ENCODE results near the gene APOO.
A peak's percentile ranks its signal among the peaks of the same experiment; 100 is the strongest.

The APOO gene

GRCh38 chrX:23784470-23785331 is 123.0 kb downstream of the APOO start:
- TF ChIP-seq CTCF (IDR thresholded peaks at IDR 0.05; ENCODE audit: low read depth, low read length, missing control alignments): no peak
- in situ Hi-C loops (cut with HindIII; ENCODE audit: low pct_ligation_motif_present, low sequenced_read_pairs): no loop called here
- H3K4me3 ChIP-seq (ENCODE audit: low read depth, low read length): peak overlapping the region; percentile 83
- peak overlapping the region; percentile 83 for H3K27ac ChIP-seq
- H3K36me3 ChIP-seq (replicated peaks): peaks cover 15% of the 10 kb centered on the region
- DNase-seq: peak; percentile 20
- no peaks in the 10 kb centered on the region for H3K27me3 ChIP-seq (replicated peaks)

GRCh38 chrX:23783589-23784469 is 123.9 kb downstream of the APOO start:
- peak overlapping the region; percentile 83 for H3K4me3 ChIP-seq (ENCODE audit: low read depth, low read length)
- peaks cover 15% of the 10 kb centered on the region for H3K36me3 ChIP-seq (replicated peaks)
- in situ Hi-C loops (cut with HindIII; ENCODE audit: low pct_ligation_motif_present, low sequenced_read_pairs): no loop called here
- no peak for TF ChIP-seq CTCF (IDR thresholded peaks at IDR 0.05; ENCODE audit: low read depth, low read length, missing control alignments)
- DNase-seq: no peak
- no peaks in the 10 kb centered on the region for H3K27me3 ChIP-seq (replicated peaks)
- peak overlapping the region; percentile 83 for H3K27ac ChIP-seq

Measured in brain microvascular endothelial cell (primary cell).